NT2/D1 (cell line): ENCODE measurements around the gene DOC2B.

Experiments
- SUZ12 ChIP-seq: IDR thresholded peaks from 2 replicates; pipeline ENCODE4 v1.6.1; 2011; ENCODE audit not compliant: insufficient read length, insufficient read depth; ENCODE audit errors: extremely low read depth
- YY1 ChIP-seq: IDR thresholded peaks from 2 replicates; pipeline ENCODE4 v1.6.1; 2011; ENCODE audit not compliant: insufficient read length, insufficient read depth
- ZNF274 ChIP-seq: IDR thresholded peaks from 2 replicates; pipeline ENCODE4 v1.6.1; 2011; ENCODE audit warnings: mild to moderate bottlenecking, low read depth, low read length

- no peak for TF ChIP-seq ZNF274
- no peak for TF ChIP-seq SUZ12
- TF ChIP-seq YY1: no peak
These were observed 31.4 kb downstream of the DOC2B start for GRCh38 chr17:149897-150584.
